ENCODE measurements around the gene COMMD8.

GRCh38 chr4:47485047-47485692 is 21.7 kb upstream of the COMMD8 start, which contains the start of gene ATP10D:
- TF ChIP-seq EZH2 (IDR thresholded peaks at IDR 0.05; ENCODE audit: insufficient read depth, poor library complexity, severe bottlenecking), result no peak
- no peak for TF ChIP-seq EZH2phosphoT487 (IDR thresholded peaks at IDR 0.05; ENCODE audit: insufficient read depth, low read depth)

Data from GM23248 (cell line).